Heart left ventricle (tissue), 13 donors: Measurements from ENCODE around the gene IL34.

Experiments
- POLR2A ChIP-seq, 2 donors: fragments of 450-650 bp; IDR thresholded peaks; one replicate each; pipeline ENCODE4 v1.6.1; 2017; ENCODE audit warnings: antibody characterized with exemption in 2 of 2, mild to moderate bottlenecking in 2 of 2, moderate library complexity in 2 of 2
- TF ChIP-seq, protein P1 (sequence below), 12 donors: fragments of 200-600 bp; sonication (generic) in 4 of 12; IDR thresholded peaks; one replicate each; pipeline versions ENCODE4 v1.5.0 to v1.8.0; 2018 to 2022; ENCODE audit warnings: antibody characterized with exemption in 12 of 12, mild to moderate bottlenecking in 5 of 12
- donor health status: ischemic (EF 13 %, LVEDD 7.1; RV severe dilation, severe dysfunction).
- donor health status: DM: no; HTN: yes; CAD: no.
- donor health status: DM: no; HTN: no; CAD: no.
- donor health status: ischemic (EF 25% LVEDD 6.9; RV normal size, moderate dysfunction).
- donor health status: ischemic (EF 25% LVEDD 5.7; RV mildly dilated, moderate dysfunction).
- donor health status: ischemic (EF 35%, LVEDD 5.7; RV mildly dilated, moderate dysfunction).
- donor health status: nonischemic (EF 11% LVEDD 7.7; RV severe dilation, severe dysfunction).
- donor health status: DM: yes; HTN: yes; CAD: no.
- donor health status: PGD.
- donor health status: ischemic (EF 29% LVEDD 5.4; RV normal size, mild dysfunction).
- donor health status: nonischemic (EF 23%, LVEDD 6.1; RV moderate dilation, normal function).

DNA sequence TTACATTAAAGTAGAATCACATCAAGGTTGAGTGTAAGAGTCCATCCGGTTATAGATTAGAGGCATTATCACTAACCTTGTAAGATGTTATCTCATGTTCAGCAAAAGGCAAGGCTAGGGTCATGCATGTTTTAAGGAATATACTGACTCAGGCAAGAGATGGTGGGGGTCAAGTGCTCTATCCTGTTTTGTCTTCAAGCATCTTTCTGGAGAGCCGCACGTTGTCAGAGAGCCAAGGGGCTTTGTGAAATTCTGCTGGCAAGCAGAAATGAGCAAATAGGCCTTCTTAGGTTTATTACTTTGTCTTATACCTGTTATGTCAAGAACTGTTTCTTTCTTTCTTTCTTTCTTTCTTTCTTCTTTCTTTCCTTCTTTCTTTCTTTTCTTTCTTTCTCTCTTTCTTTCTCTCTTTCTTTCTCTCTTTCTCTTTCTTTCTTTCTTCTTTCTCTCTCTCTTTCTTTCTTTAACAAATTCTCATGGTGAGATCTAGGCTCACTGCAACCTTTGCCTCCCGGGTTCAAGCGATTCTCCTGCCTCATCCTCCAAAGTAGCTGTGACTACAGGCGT, 47.3 kb upstream of the IL34 start:
- TF ChIP-seq, protein P1, sequence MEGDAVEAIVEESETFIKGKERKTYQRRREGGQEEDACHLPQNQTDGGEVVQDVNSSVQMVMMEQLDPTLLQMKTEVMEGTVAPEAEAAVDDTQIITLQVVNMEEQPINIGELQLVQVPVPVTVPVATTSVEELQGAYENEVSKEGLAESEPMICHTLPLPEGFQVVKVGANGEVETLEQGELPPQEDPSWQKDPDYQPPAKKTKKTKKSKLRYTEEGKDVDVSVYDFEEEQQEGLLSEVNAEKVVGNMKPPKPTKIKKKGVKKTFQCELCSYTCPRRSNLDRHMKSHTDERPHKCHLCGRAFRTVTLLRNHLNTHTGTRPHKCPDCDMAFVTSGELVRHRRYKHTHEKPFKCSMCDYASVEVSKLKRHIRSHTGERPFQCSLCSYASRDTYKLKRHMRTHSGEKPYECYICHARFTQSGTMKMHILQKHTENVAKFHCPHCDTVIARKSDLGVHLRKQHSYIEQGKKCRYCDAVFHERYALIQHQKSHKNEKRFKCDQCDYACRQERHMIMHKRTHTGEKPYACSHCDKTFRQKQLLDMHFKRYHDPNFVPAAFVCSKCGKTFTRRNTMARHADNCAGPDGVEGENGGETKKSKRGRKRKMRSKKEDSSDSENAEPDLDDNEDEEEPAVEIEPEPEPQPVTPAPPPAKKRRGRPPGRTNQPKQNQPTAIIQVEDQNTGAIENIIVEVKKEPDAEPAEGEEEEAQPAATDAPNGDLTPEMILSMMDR (IDR thresholded peaks at IDR 0.05): no peak
- no peak for TF ChIP-seq POLR2A (IDR thresholded peaks at IDR 0.05)
